NCI-H1694 treated with DMSO at 0.1 percent for 48 hours (cell line): ENCODE measurements around the gene C16orf74.
A peak's percentile ranks its signal among the peaks of the same experiment; 100 is the strongest.

Source experiments
- DNase-seq: peaks from one replicate; lab custom pipeline; 2025; lab: John Stamatoyannopoulos, UW

Gene C16orf74

GRCh38 chr16:85717393-85718152 lies 33.3 kb downstream of the C16orf74 start:
- peak; percentile 72 for DNase-seq

GRCh38 chr16:85716680-85717038 lies 34.2 kb downstream of the C16orf74 start:
- peak; percentile 17 for DNase-seq

GRCh38 chr16:85716022-85716679 lies 34.7 kb downstream of the C16orf74 start:
- DNase-seq = no peak

GRCh38 chr16:85715169-85716021 lies 35.5 kb downstream of the C16orf74 start:
- peak; percentile 68 for DNase-seq

- DNase-seq = peak; percentile 19
Measured at GRCh38 chr16:85712801-85713200, 38.1 kb downstream of the C16orf74 start.

- DNase-seq = no peak
Measured at GRCh38 chr16:85711982-85712587, 38.8 kb downstream of the C16orf74 start.

GRCh38 chr16:85710732-85711131 lies 40.2 kb downstream of the C16orf74 start:
- DNase-seq = no peak

GRCh38 chr16:85709766-85710585 lies 40.9 kb downstream of the C16orf74 start:
- no peak for DNase-seq

- DNase-seq = no peak
Measured at GRCh38 chr16:85708338-85708737, 42.6 kb downstream of the C16orf74 start.

- no peak for DNase-seq
Measured at GRCh38 chr16:85707528-85708095, 43.3 kb downstream of the C16orf74 start.

GRCh38 chr16:85706449-85707034 lies 44.4 kb downstream of the C16orf74 start:
- DNase-seq = no peak

- DNase-seq = no peak
Measured at GRCh38 chr16:85704900-85705846, 45.7 kb downstream of the C16orf74 start.

- DNase-seq = no peak
Measured at GRCh38 chr16:85704011-85704410, 46.9 kb downstream of the C16orf74 start.

- peak; percentile 56 for DNase-seq
Measured at GRCh38 chr16:85699628-85700027, 51.3 kb downstream of the C16orf74 start.

- DNase-seq = no peak
Measured at GRCh38 chr16:85698935-85699558, 51.8 kb downstream of the C16orf74 start.

- DNase-seq = no peak
Measured at GRCh38 chr16:85698459-85698891, 52.4 kb downstream of the C16orf74 start.

GRCh38 chr16:85697431-85697830 lies 53.5 kb downstream of the C16orf74 start:
- peak; percentile 41 for DNase-seq

GRCh38 chr16:85696781-85697180 lies 54.1 kb downstream of the C16orf74 start:
- DNase-seq = peak; percentile 78
